IMR-90 (cell line): Measurements from ENCODE around the gene MXRA5. TPM values are rescaled to one million over a fixed set of nuclear protein-coding genes. Genes with fewer than 3 reads are reported as not detected.

Experiments
- ATAC-seq: fragments of 200-7000 bp; cut with Tn5 transposase; 2 replicates; pipeline ENCODE4 v1.9.1; 2020; ENCODE audit warnings: low read depth, mild to moderate bottlenecking, moderate library complexity
- BruUV-seq: library from RNA; stranded (reverse); fragments of 400-500 nt; replicated peaks from 2 replicates; lab custom pipeline; 2021; lab: Mats Ljungman, UMichigan
- CTCF ChIA-PET: fragments of 300-600 bp; formaldehyde crosslinking; extraction: SDS; loops from one replicate; lab custom pipeline; 2021; ENCODE audit warnings: antibody characterized with exemption; lab: Yijun Ruan, JAX
- POLR2A ChIA-PET: fragments of 300-600 bp; sonication (Branson Sonifier 250); formaldehyde crosslinking; loops from one replicate; lab custom pipeline; 2022; ENCODE audit warnings: antibody characterized with exemption; ENCODE audit not compliant: unreplicated experiment; lab: Charles Lee
- DNase-seq: peaks from one replicate; pipeline ENCODE4 v3.0.0; 2013
- H2AFZ ChIP-seq: replicated peaks from 2 replicates; pipeline ENCODE3; 2013; ENCODE audit warnings: low read length, mild to moderate bottlenecking; ENCODE audit not compliant: poor library complexity
- H2AK5ac ChIP-seq: 2 replicates; pipeline ENCODE4 v1.6.1; 2013; ENCODE audit warnings: low read depth, low read length, inconsistent platforms
- H2AK9ac ChIP-seq: replicated peaks from 2 replicates; pipeline ENCODE3; 2013; ENCODE audit warnings: mild to moderate bottlenecking, low read depth, low read length, moderate library complexity; ENCODE audit not compliant: poor library complexity
- H2BK120ac ChIP-seq: 2 replicates; pipeline ENCODE4 v1.6.1; 2013; ENCODE audit warnings: low read depth, low read length, inconsistent platforms
- H2BK15ac ChIP-seq: 3 replicates; pipeline ENCODE4 v1.6.1; 2013; ENCODE audit warnings: low read depth, low read length, inconsistent platforms
- H2BK20ac ChIP-seq: 2 replicates; pipeline ENCODE4 v1.6.1; 2013; ENCODE audit warnings: low read depth, mild to moderate bottlenecking, inconsistent platforms, low read length, moderate library complexity
- H2BK5ac ChIP-seq: 2 replicates; pipeline ENCODE4 v1.6.1; 2013; ENCODE audit warnings: mild to moderate bottlenecking, low read depth, low read length, inconsistent platforms; ENCODE audit not compliant: poor library complexity, severe bottlenecking
- H3K14ac ChIP-seq: replicated peaks from 2 replicates; pipeline ENCODE4 v1.6.1; 2013; ENCODE audit warnings: low read depth, low read length, inconsistent platforms
- H3K18ac ChIP-seq: 2 replicates; pipeline ENCODE4 v1.6.1; 2013; ENCODE audit warnings: low read depth, low read length, control low read depth
- H3K23ac ChIP-seq: 2 replicates; pipeline ENCODE4 v1.6.1; 2013; ENCODE audit warnings: low read depth, low read length, inconsistent platforms
- H3K27ac ChIP-seq: 2 replicates; pipeline ENCODE4 v1.5.1; 2013; ENCODE audit warnings: mild to moderate bottlenecking, control low read depth, low read length; ENCODE audit not compliant: insufficient read depth
- H3K27me3 ChIP-seq: 2 replicates; pipeline ENCODE4 v1.6.1; 2013; ENCODE audit warnings: low read length; ENCODE audit not compliant: control insufficient read depth, insufficient read depth
- H3K36me3 ChIP-seq: 2 replicates; pipeline ENCODE4 v1.6.1; 2013; ENCODE audit warnings: low read length, mixed read lengths; ENCODE audit not compliant: control insufficient read depth, insufficient read depth
- H3K4ac ChIP-seq: 2 replicates; pipeline ENCODE4 v1.6.1; 2013; ENCODE audit warnings: low read depth, low read length, inconsistent platforms
- H3K4me1 ChIP-seq: 2 replicates; pipeline ENCODE4 v1.6.1; 2013; ENCODE audit warnings: low read length, mixed read lengths; ENCODE audit not compliant: control insufficient read depth, insufficient read depth
- H3K4me2 ChIP-seq: 2 replicates; pipeline ENCODE4 v1.6.1; 2013; ENCODE audit warnings: low read depth, mild to moderate bottlenecking, control low read depth, low read length, moderate library complexity
- H3K4me3 ChIP-seq: 2 replicates; pipeline ENCODE4 v1.5.1; 2013; ENCODE audit warnings: low read depth, mild to moderate bottlenecking, control low read depth, low read length, moderate library complexity; ENCODE audit not compliant: insufficient read depth
- H3K56ac ChIP-seq: 2 replicates; pipeline ENCODE4 v1.6.1; 2013; ENCODE audit warnings: low read length, inconsistent platforms; ENCODE audit not compliant: insufficient read depth; ENCODE audit errors: extremely low read depth
- H3K79me1 ChIP-seq, 2 experiments: 2 replicates each; pipeline ENCODE4 v1.6.1; 2013; ENCODE audit warnings: low read length in 2 of 2, inconsistent platforms in 1 of 2, low read depth in 1 of 2
- H3K9ac ChIP-seq: 2 replicates; pipeline ENCODE4 v1.6.1; 2013; ENCODE audit warnings: low read depth, low read length, control low read depth
- H3K9me1 ChIP-seq: 2 replicates; pipeline ENCODE4 v1.6.1; 2013; ENCODE audit warnings: low read length, inconsistent platforms; ENCODE audit not compliant: insufficient read depth
- H3K9me3 ChIP-seq: 2 replicates; pipeline ENCODE4 v1.6.1; 2013; ENCODE audit warnings: low read length; ENCODE audit not compliant: control insufficient read depth, insufficient read depth
- H4K20me1 ChIP-seq: 2 replicates; pipeline ENCODE4 v1.6.1; 2013; ENCODE audit warnings: low read length, inconsistent platforms; ENCODE audit not compliant: insufficient read depth
- H4K5ac ChIP-seq: 2 replicates; pipeline ENCODE4 v1.6.1; 2013; ENCODE audit warnings: mild to moderate bottlenecking, low read depth, low read length, control low read depth
- H4K8ac ChIP-seq, 2 experiments: 2 replicates each; pipeline ENCODE4 v1.6.1; 2013; ENCODE audit warnings: low read depth in 2 of 2, low read length in 2 of 2, control low read depth in 1 of 2, inconsistent platforms in 1 of 2
- H4K91ac ChIP-seq: 2 replicates; pipeline ENCODE4 v1.6.1; 2013; ENCODE audit warnings: low read depth, low read length, inconsistent platforms; ENCODE audit not compliant: insufficient read depth
- CEBPB ChIP-seq: IDR thresholded peaks from 2 replicates; pipeline ENCODE4 v1.6.1; 2012; ENCODE audit warnings: low read depth, low read length, improper control_type of control experiment
- FOS ChIP-seq: fragments of 150-350 bp; IDR thresholded peaks from 2 replicates; pipeline ENCODE4 v1.6.1; 2016; ENCODE audit warnings: low read depth, low read length
- MAZ ChIP-seq: IDR thresholded peaks from 2 replicates; pipeline ENCODE4 v1.6.1; 2012; ENCODE audit warnings: low read depth, mild to moderate bottlenecking, low read length, improper control_type of control experiment, moderate library complexity, borderline replicate concordance
- MXI1 ChIP-seq: IDR thresholded peaks from 2 replicates; pipeline ENCODE4 v1.6.1; 2012; ENCODE audit warnings: low read depth, mild to moderate bottlenecking, low read length, moderate library complexity, borderline replicate concordance
- NFE2L2 ChIP-seq: fragments of 150-350 bp; IDR thresholded peaks from 2 replicates; pipeline ENCODE4 v1.6.1; 2016; ENCODE audit warnings: low read depth, mild to moderate bottlenecking, low read length
- POLR2A ChIP-seq: IDR thresholded peaks from 2 replicates; pipeline ENCODE4 v1.6.1; 2012; ENCODE audit warnings: mild to moderate bottlenecking, low read depth, low read length
- RCOR1 ChIP-seq: IDR thresholded peaks from 2 replicates; pipeline ENCODE4 v1.6.1; 2012; ENCODE audit warnings: mild to moderate bottlenecking, low read length, improper control_type of control experiment; ENCODE audit not compliant: insufficient replicate concordance
- RFX5 ChIP-seq: IDR thresholded peaks from 2 replicates; pipeline ENCODE4 v1.8.0; 2012; ENCODE audit warnings: low read depth, mild to moderate bottlenecking, low read length, moderate library complexity
- WGBS, 2 experiments: methylation state at CpG; one replicate each; pipeline versions ENCODE4 v1.1.5 to v1.1.7; 2013; ENCODE audit warnings: missing lambda C conversion rate in 2 of 2; ENCODE audit not compliant: insufficient read length in 1 of 2; ENCODE audit errors: extremely low coverage in 2 of 2; 5-methylcytosine and 5-hydroxymethylcytosine counted together
- dilution Hi-C: fragments of 300-500 bp; cut with HindIII; formaldehyde crosslinking; loops from one replicate; pipeline ENCODE4 v1.14.3; 2018; ENCODE audit warnings: low sequenced_read_pairs; ENCODE audit not compliant: unreplicated experiment
- in situ Hi-C: fragments of 300-500 bp; cut with MboI; formaldehyde crosslinking; loops from 3 replicates; pipeline ENCODE4 v1.14.3; 2019; ENCODE audit warnings: low sequenced_read_pairs, inconsistent platforms, mixed read lengths
- intact Hi-C: fragments of 100-400 bp; cut with micrococcal nuclease; formaldehyde crosslinking; loops from 2 replicates; pipeline ENCODE4 v1.10.0; 2022
- polyA plus RNA-seq, 3 experiments: library from polyadenylated mRNA; depleted of rRNA; stranded (reverse); fragments of >200 nt; gene quantifications; 2 replicates each; pipeline ENCODE4 v1.2.3, GENCODE V29; 2012; ENCODE audit warnings: low replicate concordance in 1 of 3
- total RNA-seq: library from RNA; depleted of rRNA; stranded (reverse); fragments of >200 nt; gene quantifications from 2 replicates; pipeline ENCODE4 v1.2.3, GENCODE V29; 2012
- TF ChIP-seq, protein P1 (sequence below): fragments of 150-350 bp; IDR thresholded peaks from 2 replicates; pipeline ENCODE4 v1.6.1; 2017; ENCODE audit warnings: mild to moderate bottlenecking, antibody characterized with exemption, low read length, low read depth
- TF ChIP-seq, protein P2 (sequence below): fragments of 150-350 bp; IDR thresholded peaks from 2 replicates; pipeline ENCODE4 v1.6.1; 2016; ENCODE audit warnings: low read depth, mild to moderate bottlenecking, low read length, moderate library complexity, borderline replicate concordance

The MXRA5 gene
- total and polyA plus RNA-seq, 2 of the 4 experiments (the other 2 are of a cell fraction), result 1.1 to 1.2 TPM

DNA sequence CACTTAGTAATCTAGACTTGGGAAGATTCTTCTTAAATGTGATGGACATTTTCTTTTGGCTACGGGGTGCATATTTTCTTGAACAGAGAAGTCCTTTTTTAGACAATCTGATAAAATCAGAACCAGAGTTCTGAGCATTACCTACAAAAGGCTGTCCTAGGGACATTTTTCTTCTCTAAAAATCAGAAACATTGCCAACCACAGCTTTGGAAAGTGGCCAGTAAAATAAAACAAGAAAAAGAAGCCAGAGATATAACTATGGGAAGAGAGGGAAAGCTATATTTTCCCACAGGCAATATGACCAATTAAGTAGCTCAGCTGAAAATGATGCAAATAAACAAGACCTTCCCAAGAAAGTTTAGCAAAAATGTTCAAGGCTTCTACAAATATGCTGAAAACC lies 55.9 kb downstream of the MXRA5 start:
- Histone ChIP-seq H4K8ac (no peak overlapping the region), H3K27ac (no peak overlapping the region), H3K36me3 (no peaks in the 10 kb centered on the region), H3K4me2 (no peak overlapping the region), H3K9ac (no peak overlapping the region), H3K23ac (no peak overlapping the region), H3K18ac (no peak overlapping the region), H2AFZ (no peak overlapping the region), H3K4me3 (no peak overlapping the region), H3K4me1 (peaks cover 5% of the 10 kb centered on the region), H4K5ac (no peak overlapping the region), H2AK5ac (no peak overlapping the region), H3K79me1 (no peaks in the 10 kb centered on the region), H3K4ac (no peak overlapping the region), H3K14ac (no peak overlapping the region), H2BK20ac (no peak overlapping the region), H2BK15ac (no peak overlapping the region), H4K91ac (no peak overlapping the region), H2BK5ac (no peak overlapping the region), H2AK9ac (no peak overlapping the region), H3K9me1 (no peaks in the 10 kb centered on the region), H4K20me1 (no peaks in the 10 kb centered on the region), H2BK120ac (no peak overlapping the region), H3K27me3 (no peaks in the 10 kb centered on the region), H3K56ac (no peak overlapping the region), H3K9me3 (peaks cover 1% of the 10 kb centered on the region; the same call in 1 of the 2 replicates)
- no peak for DNase-seq
- CTCF ChIA-PET, result no interaction called here
- TF ChIP-seq RCOR1 (no peak), CEBPB (no peak), MAZ (no peak), POLR2A (no peak), NFE2L2 (no peak), MXI1 (no peak), RFX5 (no peak), FOS (no peak)
- TF ChIP-seq, protein P1, sequence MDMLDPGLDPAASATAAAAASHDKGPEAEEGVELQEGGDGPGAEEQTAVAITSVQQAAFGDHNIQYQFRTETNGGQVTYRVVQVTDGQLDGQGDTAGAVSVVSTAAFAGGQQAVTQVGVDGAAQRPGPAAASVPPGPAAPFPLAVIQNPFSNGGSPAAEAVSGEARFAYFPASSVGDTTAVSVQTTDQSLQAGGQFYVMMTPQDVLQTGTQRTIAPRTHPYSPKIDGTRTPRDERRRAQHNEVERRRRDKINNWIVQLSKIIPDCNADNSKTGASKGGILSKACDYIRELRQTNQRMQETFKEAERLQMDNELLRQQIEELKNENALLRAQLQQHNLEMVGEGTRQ, result no peak
- TF ChIP-seq, protein P2, sequence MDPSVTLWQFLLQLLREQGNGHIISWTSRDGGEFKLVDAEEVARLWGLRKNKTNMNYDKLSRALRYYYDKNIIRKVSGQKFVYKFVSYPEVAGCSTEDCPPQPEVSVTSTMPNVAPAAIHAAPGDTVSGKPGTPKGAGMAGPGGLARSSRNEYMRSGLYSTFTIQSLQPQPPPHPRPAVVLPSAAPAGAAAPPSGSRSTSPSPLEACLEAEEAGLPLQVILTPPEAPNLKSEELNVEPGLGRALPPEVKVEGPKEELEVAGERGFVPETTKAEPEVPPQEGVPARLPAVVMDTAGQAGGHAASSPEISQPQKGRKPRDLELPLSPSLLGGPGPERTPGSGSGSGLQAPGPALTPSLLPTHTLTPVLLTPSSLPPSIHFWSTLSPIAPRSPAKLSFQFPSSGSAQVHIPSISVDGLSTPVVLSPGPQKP, result no peak
- no CpG with 5 or more reads among the region's 1 CpG for WGBS, 2 experiments
- dilution Hi-C loops (no loop called here), in situ Hi-C loops (no loop called here), intact Hi-C loops (no loop called here)
- POLR2A ChIA-PET, result no interaction called here
- BruUV-seq, result no TSS peak
- no peak for ATAC-seq
